Superior temporal gyrus (tissue), 1 donor: ENCODE results near the gene C6orf47.

Experiments used
- DNase-seq: peaks from one replicate; pipeline ENCODE4 v3.0.0-alpha.2; 2016; ENCODE audit errors: extremely low spot score

Gene C6orf47

GRCh38 chr6:31661262-31662123, 915 bp upstream of the C6orf47 start:
- DNase-seq, result no peak

GRCh38 chr6:31659649-31660380, 763 bp downstream of the C6orf47 start:
- peak; percentile 18 for DNase-seq

- DNase-seq, result no peak
Measured at GRCh38 chr6:31658983-31659648, 1.5 kb downstream of the C6orf47 start.

GRCh38 chr6:31658158-31658688, 2.4 kb downstream of the C6orf47 start:
- no peak for DNase-seq

- DNase-seq, result no peak
Measured at GRCh38 chr6:31657406-31658157, 3.0 kb downstream of the C6orf47 start.

- no peak for DNase-seq
Measured at GRCh38 chr6:31655349-31656237, 5.0 kb downstream of the C6orf47 start, which contains the start of gene APOM. TSS of gene APOM (plus strand) at chr6:31655894. CDS start at chr6:31655967, 73 bp downstream.

- no peak for DNase-seq
Measured at GRCh38 chr6:31654574-31655348, 5.8 kb downstream of the C6orf47 start.

- no peak for DNase-seq
Measured at GRCh38 chr6:31652925-31653724, 7.5 kb downstream of the C6orf47 start.

GRCh38 chr6:31651602-31652191, 8.9 kb downstream of the C6orf47 start:
- no peak for DNase-seq

- no peak for DNase-seq
Measured at GRCh38 chr6:31645325-31645724, 15.3 kb downstream of the C6orf47 start.

- no peak for DNase-seq
Measured at GRCh38 chr6:31643818-31644454, 16.6 kb downstream of the C6orf47 start.

GRCh38 chr6:31642798-31643570, 17.6 kb downstream of the C6orf47 start:
- no peak for DNase-seq

GRCh38 chr6:31641370-31641769, 19.2 kb downstream of the C6orf47 start:
- DNase-seq, result no peak

- no peak for DNase-seq
Measured at GRCh38 chr6:31640612-31641011, 20.0 kb downstream of the C6orf47 start.

- no peak for DNase-seq
Measured at GRCh38 chr6:31639449-31639861, 21.1 kb downstream of the C6orf47 start.

GRCh38 chr6:31639043-31639442, 21.5 kb downstream of the C6orf47 start:
- no peak for DNase-seq
